GM21786 (cell line): ENCODE results near the gene TMEM147.
"Not testable (repeated sequence)": the region's sequence is repeated elsewhere in the genome, so short reads cannot be mapped to it uniquely, and the experiment has no call there.

ENCODE experiments used
- ATAC-seq: cut with Tn5 transposase; IDR thresholded peaks from one replicate; pipeline ENCODE4 v1.9.1; 2021; ENCODE audit not compliant: unreplicated experiment

Gene TMEM147

GRCh38 chr19:35560677-35561076, 15.3 kb downstream of the TMEM147 start:
- no peak for ATAC-seq

- no peak for ATAC-seq
These were observed 16.0 kb downstream of the TMEM147 start for GRCh38 chr19:35561436-35561835.

DNA sequence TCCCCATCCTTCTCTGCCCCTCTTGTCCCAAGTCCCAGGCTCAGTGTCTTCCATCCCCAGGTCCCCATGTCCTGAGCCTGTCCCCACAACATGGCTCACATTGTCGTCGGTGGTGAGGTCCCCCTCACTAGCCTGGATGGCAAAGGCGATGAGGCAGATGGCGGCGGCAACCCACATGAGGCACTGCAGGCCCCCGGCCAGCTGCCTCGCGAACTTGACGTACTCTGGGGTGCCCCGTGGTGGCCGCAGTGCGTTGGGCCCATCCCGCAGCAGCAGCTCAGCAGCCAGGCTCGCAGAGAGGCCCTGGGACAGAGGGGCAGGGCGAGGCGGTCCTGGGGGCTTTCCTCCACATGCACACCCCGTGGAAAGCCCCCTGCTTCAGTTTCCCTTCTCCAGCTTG, 16.9 kb downstream of the TMEM147 start:
- ATAC-seq, result no peak

GRCh38 chr19:35562776-35563175, 17.4 kb downstream of the TMEM147 start:
- no peak for ATAC-seq

DNA sequence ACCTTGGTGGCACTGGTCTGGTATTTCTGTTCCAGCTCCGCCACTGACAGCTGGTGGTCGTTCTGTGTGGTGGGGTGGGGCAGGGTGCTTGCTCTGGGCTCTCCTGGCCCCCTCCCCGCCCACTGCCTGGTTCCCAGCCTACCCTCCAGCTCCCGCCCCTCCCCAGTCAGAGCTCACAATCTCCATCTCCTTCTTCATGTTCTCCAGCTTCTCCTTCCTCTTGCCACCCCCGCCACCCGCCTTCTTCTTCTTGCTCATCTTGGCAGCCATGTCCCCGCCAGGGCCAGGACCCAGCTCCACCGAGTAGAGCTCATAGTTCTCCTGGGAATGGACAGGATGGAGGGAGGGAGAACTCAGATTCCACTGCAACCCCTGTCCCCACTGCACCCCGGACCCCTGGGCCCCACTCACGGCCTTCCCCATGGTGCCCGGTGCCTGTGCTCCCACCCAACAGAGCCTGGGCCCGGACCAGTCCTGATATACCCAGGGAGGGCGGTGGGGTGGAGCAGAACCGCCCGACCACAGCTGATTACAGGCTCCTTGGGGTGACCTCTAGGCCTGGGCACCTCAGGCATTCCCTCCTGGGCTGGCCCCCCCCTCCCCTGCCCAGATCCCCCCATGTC, 17.9 kb downstream of the TMEM147 start, which contains the start of gene ATP4A:
Gene ATP4A (minus strand): TSS at position 452 of the 623 bp plus-strand sequence. CDS start 29 bp downstream, at position 423.
- ATAC-seq, result no peak

GRCh38 chr19:35565016-35565856, 19.8 kb downstream of the TMEM147 start:
- ATAC-seq, result no peak

GRCh38 chr19:35566738-35567137, 21.3 kb downstream of the TMEM147 start:
- no peak for ATAC-seq

- no peak for ATAC-seq
These were observed 23.9 kb downstream of the TMEM147 start for GRCh38 chr19:35569281-35569781.

GRCh38 chr19:35571406-35571965, 26.1 kb downstream of the TMEM147 start:
- ATAC-seq, result no peak

GRCh38 chr19:35577918-35578317, 32.5 kb downstream of the TMEM147 start:
- no peak for ATAC-seq

GRCh38 chr19:35578707-35579106, 33.3 kb downstream of the TMEM147 start:
- ATAC-seq, result no peak

DNA sequence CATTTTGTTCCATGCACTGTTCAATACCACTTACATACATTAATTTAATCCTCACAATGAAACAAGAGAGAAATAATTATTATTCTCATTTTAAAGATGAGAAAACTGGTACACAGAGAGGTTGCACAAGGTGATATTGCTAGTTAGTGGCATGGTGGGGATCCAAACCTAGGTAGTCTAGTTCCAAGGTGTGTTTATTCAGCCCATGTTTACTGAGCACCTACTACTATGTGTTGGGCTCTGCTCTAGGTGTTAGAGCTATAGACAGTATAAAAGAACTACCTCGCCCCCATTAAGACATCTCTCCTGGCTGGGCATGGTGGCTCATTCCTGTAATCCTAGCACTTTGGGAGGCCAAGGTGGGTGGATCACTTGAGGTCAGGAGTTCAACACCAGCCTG, 37.3 kb downstream of the TMEM147 start:
- ATAC-seq, result no peak

GRCh38 chr19:35585848-35586247, 40.4 kb downstream of the TMEM147 start, which contains the start of gene PMIS2:
TSS of gene PMIS2 (plus strand) at chr19:35586173. CDS start at chr19:35586260, 87 bp downstream.
- ATAC-seq, result no peak

DNA sequence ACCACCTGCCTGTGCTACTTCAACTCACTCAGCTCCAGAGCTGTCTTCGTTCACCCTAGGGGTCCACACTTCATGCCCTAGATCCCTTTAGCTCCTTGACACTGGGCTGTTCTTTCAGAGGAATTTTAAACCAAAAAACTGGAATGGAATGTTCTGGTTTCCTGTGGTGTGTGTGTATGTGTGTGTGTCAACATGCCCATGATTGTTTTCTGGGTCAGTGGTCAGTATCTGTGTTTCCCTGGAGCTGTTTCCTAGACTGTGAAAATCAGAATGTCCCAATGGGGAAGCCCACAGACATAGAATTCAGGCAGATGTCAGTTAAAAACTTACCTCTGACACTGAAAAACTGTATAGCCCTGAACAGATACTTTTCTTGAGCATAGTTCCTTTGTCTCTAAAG, 41.9 kb downstream of the TMEM147 start:
- no peak for ATAC-seq

DNA sequence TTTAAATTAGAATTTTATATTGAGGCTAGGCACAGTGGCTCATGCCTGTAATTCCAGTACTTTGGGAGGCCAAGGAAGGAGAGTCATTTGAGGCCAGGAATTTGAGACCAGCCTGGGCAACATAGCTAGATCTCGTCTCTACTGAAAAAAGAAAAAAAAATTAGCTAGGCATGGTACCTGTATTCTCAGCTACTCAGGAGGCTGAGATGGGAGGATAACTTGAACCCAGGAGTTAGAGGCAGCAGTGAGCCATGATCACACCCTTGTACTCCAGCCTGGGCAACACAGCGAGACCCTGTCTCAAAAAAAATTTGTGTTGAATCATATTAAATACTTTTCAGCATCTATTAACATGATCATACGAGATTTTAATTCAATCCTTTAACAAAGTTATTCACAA, 45.4 kb downstream of the TMEM147 start:
- ATAC-seq, result no peak

DNA sequence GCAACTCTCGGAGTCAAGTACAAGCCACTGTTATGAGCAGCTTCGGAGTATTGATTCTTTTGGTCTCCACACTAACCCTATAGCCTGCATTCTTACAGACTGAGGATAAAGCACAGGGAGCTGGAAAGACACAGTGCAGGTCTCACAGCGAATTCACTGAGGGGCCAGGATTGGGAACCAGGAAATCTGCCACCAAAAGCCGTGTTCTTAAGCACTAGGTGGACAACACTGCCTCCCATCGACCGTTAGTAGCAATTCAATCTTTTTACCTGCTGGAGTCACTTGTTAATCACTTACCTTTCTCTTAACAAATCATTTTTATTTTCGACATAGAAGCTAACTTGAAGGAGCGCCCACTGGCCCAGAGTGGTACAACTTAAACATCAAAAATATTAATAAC, 46.8 kb downstream of the TMEM147 start:
- ATAC-seq, result no peak

- not testable (repeated sequence) for ATAC-seq
These were observed 49.6 kb downstream of the TMEM147 start for GRCh38 chr19:35595026-35595425.

DNA sequence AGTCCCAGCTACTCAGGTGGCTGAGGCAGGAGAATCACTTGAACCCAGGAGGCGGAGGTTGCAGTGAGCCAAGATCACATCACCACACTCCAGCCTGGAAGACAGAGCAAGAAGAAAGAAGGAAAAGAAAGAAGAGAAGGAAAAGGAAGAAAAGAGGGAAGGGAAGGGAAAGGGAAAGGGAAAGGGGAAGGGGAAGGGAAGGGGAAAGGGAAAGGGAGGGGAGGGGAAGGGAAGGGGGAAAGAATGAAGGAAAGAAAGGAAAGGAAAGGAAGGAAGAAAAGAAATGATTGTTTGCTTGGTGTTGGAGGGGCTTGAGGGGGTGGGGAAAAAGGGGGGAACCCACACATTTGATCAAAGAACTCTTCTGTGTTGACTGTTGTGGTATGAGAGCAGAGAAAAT, 50.5 kb downstream of the TMEM147 start:
- no peak for ATAC-seq

DNA sequence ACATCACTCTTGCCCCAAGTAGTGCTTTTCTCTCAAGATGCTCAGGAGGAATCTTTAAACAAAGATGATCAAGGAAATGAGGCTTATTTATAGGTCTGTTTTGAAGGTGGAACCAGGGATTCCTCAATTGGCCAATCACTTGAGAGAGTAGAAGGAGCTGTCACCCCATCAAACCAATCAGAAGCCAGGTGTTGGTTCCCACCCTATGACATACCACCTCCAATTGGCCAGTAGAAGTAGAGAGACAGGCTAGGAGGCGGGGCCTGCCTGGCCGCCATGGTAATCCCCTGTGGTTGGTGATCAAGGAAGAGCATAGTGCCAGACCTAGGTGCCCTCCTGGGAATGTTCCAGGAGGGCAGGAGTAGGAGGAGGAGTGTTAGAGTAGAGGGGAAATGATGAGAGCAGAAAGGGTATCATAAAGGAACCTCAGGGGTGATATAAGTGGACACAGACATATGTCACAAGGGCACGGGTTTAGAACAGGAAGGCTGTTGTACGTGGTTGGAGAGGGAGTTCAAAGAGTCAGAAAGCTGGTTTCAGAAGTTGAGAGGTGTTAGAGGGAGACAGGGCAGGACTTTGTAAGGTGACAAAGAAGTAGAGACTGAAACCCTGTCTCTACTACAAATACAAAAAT, 51.1 kb downstream of the TMEM147 start:
- peak; percentile 53 for ATAC-seq
